WTC11 (cell line): Measurements from ENCODE around the gene NELFA. TPM values are rescaled to one million over a fixed set of nuclear protein-coding genes. Genes with fewer than 3 reads are reported as not detected.

ENCODE experiments used
- ATAC-seq: fragments of 200-7000 bp; cut with Tn5 transposase; 2 replicates; pipeline ENCODE4 v1.10.0; 2021; ENCODE audit warnings: mild to moderate bottlenecking, moderate library complexity
- CTCF ChIA-PET: fragments of 300-600 bp; sonication (Branson Sonifier 250); formaldehyde crosslinking; loops from one replicate; lab custom pipeline; 2021; ENCODE audit warnings: antibody characterized with exemption; lab: Charles Lee
- POLR2A ChIA-PET: fragments of 350-600 bp; sonication (Branson Sonifier 250); formaldehyde crosslinking; loops from one replicate; lab custom pipeline; 2021; ENCODE audit warnings: antibody characterized with exemption; lab: Charles Lee
- DNase-seq: peaks from one replicate; pipeline ENCODE4 v3.0.0; 2021; ENCODE audit warnings: low spot score
- H3K27ac Mint-ChIP-seq: 2 replicates; pipeline ENCODE4 v1.8.0; 2021; ENCODE audit warnings: mixed read lengths
- H3K27me3 Mint-ChIP-seq: 2 replicates; pipeline ENCODE4 v1.8.0; 2021; ENCODE audit warnings: low read depth, mild to moderate bottlenecking, moderate library complexity, mixed read lengths
- H3K36me3 Mint-ChIP-seq: 2 replicates; pipeline ENCODE4 v1.8.0; 2021; ENCODE audit warnings: mixed read lengths
- H3K4me1 Mint-ChIP-seq: 2 replicates; pipeline ENCODE4 v1.8.0; 2022; ENCODE audit warnings: mixed read lengths
- H3K4me3 Mint-ChIP-seq: 2 replicates; pipeline ENCODE4 v1.8.0; 2021; ENCODE audit warnings: mild to moderate bottlenecking, moderate library complexity, mixed read lengths
- H3K9me3 Mint-ChIP-seq: 2 replicates; pipeline ENCODE4 v1.8.0; 2021; ENCODE audit warnings: mixed read lengths
- ATF1 ChIP-seq: sonication (generic); formaldehyde crosslinking; IDR thresholded peaks from 2 replicates; pipeline ENCODE4 v1.8.1; 2023; ENCODE audit warnings: mild to moderate bottlenecking, moderate library complexity, missing genetic modification reagents
- ATF3 ChIP-seq: sonication (generic); formaldehyde crosslinking; conservative IDR thresholded peaks from 2 replicates; pipeline ENCODE4 v1.8.1; 2022; ENCODE audit warnings: mild to moderate bottlenecking, missing genetic modification reagents
- ELF4 ChIP-seq: sonication (generic); formaldehyde crosslinking; IDR thresholded peaks from 2 replicates; pipeline ENCODE4 v1.8.1; 2022; ENCODE audit warnings: low read depth, mild to moderate bottlenecking, moderate library complexity, missing genetic modification reagents
- EMX1 ChIP-seq: fragments of 250-450 bp; sonication (Bioruptor Pico); IDR thresholded peaks from 2 replicates; pipeline ENCODE4 v1.8.0; 2021; ENCODE audit warnings: mild to moderate bottlenecking
- ETV6 ChIP-seq: sonication (generic); formaldehyde crosslinking; IDR thresholded peaks from 2 replicates; pipeline ENCODE4 v1.8.1; 2022; ENCODE audit warnings: mild to moderate bottlenecking, missing genetic modification reagents
- GTF2I ChIP-seq: fragments of 250-450 bp; sonication (Bioruptor Pico); conservative IDR thresholded peaks from 2 replicates; pipeline ENCODE4 v1.4.0; 2021; ENCODE audit warnings: mild to moderate bottlenecking
- NFATC4 ChIP-seq: fragments of 250-450 bp; sonication (Bioruptor Pico); IDR thresholded peaks from 2 replicates; pipeline ENCODE4 v1.9.0; 2021; ENCODE audit warnings: mild to moderate bottlenecking
- NR2C2 ChIP-seq: sonication (generic); formaldehyde crosslinking; IDR thresholded peaks from 2 replicates; pipeline ENCODE4 v1.8.0; 2022; ENCODE audit warnings: mild to moderate bottlenecking, missing genetic modification reagents
- OVOL2 ChIP-seq: fragments of 250-450 bp; sonication (Bioruptor Pico); IDR thresholded peaks from 2 replicates; pipeline ENCODE4 v1.9.0; 2021; ENCODE audit warnings: mild to moderate bottlenecking, borderline replicate concordance
- SMAD3 ChIP-seq: sonication (generic); formaldehyde crosslinking; IDR thresholded peaks from 2 replicates; pipeline ENCODE4 v1.8.0; 2022; ENCODE audit warnings: missing genetic modification reagents, mild to moderate bottlenecking, borderline replicate concordance
- TP53 ChIP-seq: sonication (generic); formaldehyde crosslinking; IDR thresholded peaks from 2 replicates; pipeline ENCODE4 v1.8.1; 2023; ENCODE audit warnings: mild to moderate bottlenecking, missing genetic modification reagents
- ZBTB21 ChIP-seq: sonication (generic); formaldehyde crosslinking; IDR thresholded peaks from 2 replicates; pipeline ENCODE4 v1.8.1; 2023; ENCODE audit warnings: mild to moderate bottlenecking, missing genetic modification reagents, borderline replicate concordance
- ZNF423 ChIP-seq: fragments of 250-450 bp; sonication (Bioruptor Pico); IDR thresholded peaks from 2 replicates; pipeline ENCODE4 v2.1.2; 2022; ENCODE audit warnings: mild to moderate bottlenecking, moderate library complexity
- ZNF512 ChIP-seq: sonication (generic); formaldehyde crosslinking; IDR thresholded peaks from 2 replicates; pipeline ENCODE4 v1.8.1; 2022; ENCODE audit warnings: missing genetic modification reagents, borderline replicate concordance
- total RNA-seq: library from RNA; stranded (reverse); gene quantifications from 3 replicates; pipeline ENCODE4 v1.2.3, GENCODE V29; 2021
- TF ChIP-seq, protein P1 (sequence below): sonication (generic); formaldehyde crosslinking; IDR thresholded peaks from 2 replicates; pipeline ENCODE4 v1.8.1; 2023; ENCODE audit warnings: mild to moderate bottlenecking, missing genetic modification reagents, moderate library complexity
- TF ChIP-seq, protein P2 (sequence below): sonication (generic); formaldehyde crosslinking; IDR thresholded peaks from 2 replicates; pipeline ENCODE4 v1.8.1; 2022; ENCODE audit warnings: low read depth, missing genetic modification reagents, borderline replicate concordance
- TF ChIP-seq, protein P3 (sequence below): sonication (generic); formaldehyde crosslinking; IDR thresholded peaks from 2 replicates; pipeline ENCODE4 v1.8.1; 2023; ENCODE audit warnings: mild to moderate bottlenecking, missing genetic modification reagents, borderline replicate concordance

The NELFA gene
- total RNA-seq, 1 experiment from 2014 or later, result 72.6 TPM

- Mint-ChIP-seq H3K9me3 (no peaks in the 10 kb centered on the region), H3K4me1 (no peaks in the 10 kb centered on the region), H3K27me3 (no peaks in the 10 kb centered on the region), H3K4me3 (no peak overlapping the region), H3K36me3 (peaks cover 54% of the 10 kb centered on the region), H3K27ac (no peak overlapping the region)
- ChIA-PET CTCF (no interaction called here), POLR2A (interaction anchor here (0.5 kb wide), 1 partner anchor 41 kb away, joined by 4 read pairs; no protein-coding TSS in a partner anchor)
- no peak for TF ChIP-seq EMX1 (CRISPR knock-in tag)
- TF ChIP-seq, protein P1, sequence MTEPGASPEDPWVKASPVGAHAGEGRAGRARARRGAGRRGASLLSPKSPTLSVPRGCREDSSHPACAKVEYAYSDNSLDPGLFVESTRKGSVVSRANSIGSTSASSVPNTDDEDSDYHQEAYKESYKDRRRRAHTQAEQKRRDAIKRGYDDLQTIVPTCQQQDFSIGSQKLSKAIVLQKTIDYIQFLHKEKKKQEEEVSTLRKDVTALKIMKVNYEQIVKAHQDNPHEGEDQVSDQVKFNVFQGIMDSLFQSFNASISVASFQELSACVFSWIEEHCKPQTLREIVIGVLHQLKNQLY (CRISPR knock-in tag), result no peak
- no peak for TF ChIP-seq ELF4 (CRISPR knock-in tag)
- ATAC-seq (no peak), DNase-seq (no peak)
Observed at GRCh38 chr4:1974840-1975239, 33.9 kb downstream of the NELFA start.

DNA sequence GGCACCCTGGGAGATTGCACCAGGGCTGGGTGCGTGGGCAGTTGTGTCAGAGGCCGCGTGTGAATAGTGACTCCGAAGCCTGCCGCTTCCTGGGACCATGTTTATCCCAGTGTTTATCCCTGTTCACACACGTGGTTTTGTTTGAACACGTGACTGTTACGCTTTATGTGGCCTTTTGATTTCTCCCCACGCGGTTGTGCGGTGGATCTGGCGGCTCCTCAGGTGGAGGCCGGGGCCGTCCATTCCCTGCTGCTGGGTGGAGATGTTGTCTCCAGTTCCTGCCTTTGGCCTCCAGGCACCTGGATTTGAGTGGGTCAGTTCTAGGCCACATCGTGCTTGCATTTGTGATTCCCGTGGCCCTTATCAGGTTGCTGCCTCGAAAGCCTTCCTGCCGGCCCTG lies 35.1 kb downstream of the NELFA start:
- no peaks in the 10 kb centered on the region for H3K27me3 Mint-ChIP-seq
- no peaks in the 10 kb centered on the region for H3K4me1 Mint-ChIP-seq
- peaks cover 46% of the 10 kb centered on the region; the same call in 1 of the 2 replicates for H3K36me3 Mint-ChIP-seq
- no peak for DNase-seq
- POLR2A ChIA-PET, result no interaction called here
- CTCF ChIA-PET, result no interaction called here
- H3K9me3 Mint-ChIP-seq, result no peaks in the 10 kb centered on the region
- H3K4me3 Mint-ChIP-seq, result no peak overlapping the region
- no peak overlapping the region for H3K27ac Mint-ChIP-seq
- TF ChIP-seq ZNF423 (CRISPR knock-in tag) (no peak), OVOL2 (CRISPR knock-in tag) (no peak), SMAD3 (CRISPR knock-in tag) (no peak), NFATC4 (CRISPR knock-in tag) (no peak), ATF3 (CRISPR knock-in tag) (no peak), NR2C2 (CRISPR knock-in tag) (no peak), ZNF512 (CRISPR knock-in tag) (no peak), ETV6 (no peak), GTF2I (CRISPR knock-in tag) (no peak), TP53 (CRISPR knock-in tag) (no peak), ATF1 (no peak), ZBTB21 (no peak)
- TF ChIP-seq, protein P2, sequence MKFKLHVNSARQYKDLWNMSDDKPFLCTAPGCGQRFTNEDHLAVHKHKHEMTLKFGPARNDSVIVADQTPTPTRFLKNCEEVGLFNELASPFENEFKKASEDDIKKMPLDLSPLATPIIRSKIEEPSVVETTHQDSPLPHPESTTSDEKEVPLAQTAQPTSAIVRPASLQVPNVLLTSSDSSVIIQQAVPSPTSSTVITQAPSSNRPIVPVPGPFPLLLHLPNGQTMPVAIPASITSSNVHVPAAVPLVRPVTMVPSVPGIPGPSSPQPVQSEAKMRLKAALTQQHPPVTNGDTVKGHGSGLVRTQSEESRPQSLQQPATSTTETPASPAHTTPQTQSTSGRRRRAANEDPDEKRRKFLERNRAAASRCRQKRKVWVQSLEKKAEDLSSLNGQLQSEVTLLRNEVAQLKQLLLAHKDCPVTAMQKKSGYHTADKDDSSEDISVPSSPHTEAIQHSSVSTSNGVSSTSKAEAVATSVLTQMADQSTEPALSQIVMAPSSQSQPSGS (CRISPR knock-in tag), result no peak
- TF ChIP-seq, protein P3, sequence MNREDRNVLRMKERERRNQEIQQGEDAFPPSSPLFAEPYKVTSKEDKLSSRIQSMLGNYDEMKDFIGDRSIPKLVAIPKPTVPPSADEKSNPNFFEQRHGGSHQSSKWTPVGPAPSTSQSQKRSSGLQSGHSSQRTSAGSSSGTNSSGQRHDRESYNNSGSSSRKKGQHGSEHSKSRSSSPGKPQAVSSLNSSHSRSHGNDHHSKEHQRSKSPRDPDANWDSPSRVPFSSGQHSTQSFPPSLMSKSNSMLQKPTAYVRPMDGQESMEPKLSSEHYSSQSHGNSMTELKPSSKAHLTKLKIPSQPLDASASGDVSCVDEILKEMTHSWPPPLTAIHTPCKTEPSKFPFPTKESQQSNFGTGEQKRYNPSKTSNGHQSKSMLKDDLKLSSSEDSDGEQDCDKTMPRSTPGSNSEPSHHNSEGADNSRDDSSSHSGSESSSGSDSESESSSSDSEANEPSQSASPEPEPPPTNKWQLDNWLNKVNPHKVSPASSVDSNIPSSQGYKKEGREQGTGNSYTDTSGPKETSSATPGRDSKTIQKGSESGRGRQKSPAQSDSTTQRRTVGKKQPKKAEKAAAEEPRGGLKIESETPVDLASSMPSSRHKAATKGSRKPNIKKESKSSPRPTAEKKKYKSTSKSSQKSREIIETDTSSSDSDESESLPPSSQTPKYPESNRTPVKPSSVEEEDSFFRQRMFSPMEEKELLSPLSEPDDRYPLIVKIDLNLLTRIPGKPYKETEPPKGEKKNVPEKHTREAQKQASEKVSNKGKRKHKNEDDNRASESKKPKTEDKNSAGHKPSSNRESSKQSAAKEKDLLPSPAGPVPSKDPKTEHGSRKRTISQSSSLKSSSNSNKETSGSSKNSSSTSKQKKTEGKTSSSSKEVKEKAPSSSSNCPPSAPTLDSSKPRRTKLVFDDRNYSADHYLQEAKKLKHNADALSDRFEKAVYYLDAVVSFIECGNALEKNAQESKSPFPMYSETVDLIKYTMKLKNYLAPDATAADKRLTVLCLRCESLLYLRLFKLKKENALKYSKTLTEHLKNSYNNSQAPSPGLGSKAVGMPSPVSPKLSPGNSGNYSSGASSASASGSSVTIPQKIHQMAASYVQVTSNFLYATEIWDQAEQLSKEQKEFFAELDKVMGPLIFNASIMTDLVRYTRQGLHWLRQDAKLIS (CRISPR knock-in tag), result no peak
- no peak for ATAC-seq
